ENCODE results near the gene NLRP10. TPM values are rescaled to one million over a fixed set of nuclear protein-coding genes. Genes with fewer than 3 reads are reported as not detected.

Gene NLRP10
- total RNA-seq, 1 experiment from 2014 or later = 0.96 TPM

GRCh38 chr11:7977232-7977917, 12.1 kb upstream of the NLRP10 start:
- ChIA-PET CTCF (interaction anchor here (0.7 to 2.7 kb wide), 3 partner anchors 10 to 96 kb away, joined by 5 to 11 read pairs (median 9); partner anchors contain the start of gene EIF3F), POLR2A (ENCODE audit: unreplicated experiment) (interaction anchor here (0.5 to 0.7 kb wide), 5 partner anchors 51 to 373 kb away, joined by 3 to 6 read pairs (median 5); no protein-coding TSS in a partner anchor)
- no peaks in the 10 kb centered on the region for H3K27me3 ChIP-seq (ENCODE audit: insufficient read depth, low read depth)
- H3K4me2 ChIP-seq = peak overlapping the region; percentile 72
- intact Hi-C loops (cut with micrococcal nuclease; ENCODE audit: unreplicated experiment) = loop anchor here (1.0 to 2.0 kb wide), 2 partner anchors 41 to 71 kb away; no protein-coding TSS in a partner anchor
- BruUV-seq (replicated peaks) = no TSS peak
- peaks cover 39% of the 10 kb centered on the region for H3K4me1 ChIP-seq (replicated peaks; ENCODE audit: insufficient read depth)
- TF ChIP-seq CTCF (conservative IDR thresholded peaks at IDR 0.05) = no peak
- TF ChIP-seq EZH2 (IDR thresholded peaks at IDR 0.05; ENCODE audit: low read depth) = no peak
- DNase-seq = peak; percentile 26 to 88
- H3K4me3 ChIP-seq = peak overlapping the region; percentile 35; the same call in 1 of the 2 replicates
- H4K20me1 ChIP-seq (ENCODE audit: insufficient read depth) = no peaks in the 10 kb centered on the region
- H3K79me2 ChIP-seq (ENCODE audit: low read depth) = no peaks in the 10 kb centered on the region
- peaks cover 19% of the 10 kb centered on the region for H3F3A ChIP-seq (ENCODE audit: insufficient read depth, low read depth)
- H3K9me3 ChIP-seq (ENCODE audit: insufficient read depth, low read depth) = no peaks in the 10 kb centered on the region
- no peaks in the 10 kb centered on the region for H3K36me3 ChIP-seq (ENCODE audit: low read depth)
- no peaks in the 10 kb centered on the region for H3K9me2 ChIP-seq (ENCODE audit: insufficient read depth)
- H2AFZ ChIP-seq = 0 out of 2 replicates have a peak overlapping the region, but pooled peaks have one; percentile 31
- H3K27ac ChIP-seq = peak overlapping the region; percentile 91

GRCh38 chr11:7974668-7975067, 9.4 kb upstream of the NLRP10 start:
- Histone ChIP-seq H3K9me3 (ENCODE audit: insufficient read depth, low read depth) (no peaks in the 10 kb centered on the region), H3K4me2 (no peak overlapping the region), H3F3A (ENCODE audit: insufficient read depth, low read depth) (peaks cover 19% of the 10 kb centered on the region), H3K27me3 (ENCODE audit: insufficient read depth, low read depth) (no peaks in the 10 kb centered on the region), H3K4me3 (no peak overlapping the region), H3K36me3 (ENCODE audit: low read depth) (no peaks in the 10 kb centered on the region), H2AFZ (no peak overlapping the region), H3K4me1 (replicated peaks; ENCODE audit: insufficient read depth) (peaks cover 39% of the 10 kb centered on the region), H3K27ac (no peak overlapping the region), H3K9me2 (ENCODE audit: insufficient read depth) (no peaks in the 10 kb centered on the region), H4K20me1 (ENCODE audit: insufficient read depth) (no peaks in the 10 kb centered on the region), H3K79me2 (ENCODE audit: low read depth) (no peaks in the 10 kb centered on the region)
- POLR2A ChIA-PET (ENCODE audit: unreplicated experiment) = interaction anchor here (0.6 to 0.9 kb wide), 4 partner anchors 45 to 71 kb away, joined by 3 to 6 read pairs (median 4); no protein-coding TSS in a partner anchor
- no TSS peak for BruUV-seq (replicated peaks)
- CTCF ChIA-PET = interaction anchor here (0.6 to 2.5 kb wide), 3 partner anchors 12 to 75 kb away, joined by 3 to 11 read pairs (median 7); partner anchors contain the start of gene EIF3F
- peak in 1 of 2 experiments; percentile 34 for DNase-seq
- TF ChIP-seq CTCF (conservative IDR thresholded peaks at IDR 0.05) (no peak), EZH2 (IDR thresholded peaks at IDR 0.05; ENCODE audit: low read depth) (no peak)
- intact Hi-C loops (cut with micrococcal nuclease; ENCODE audit: unreplicated experiment) = no loop called here

GRCh38 chr11:7973011-7973410, 7.8 kb upstream of the NLRP10 start:
- Histone ChIP-seq H3K36me3 (ENCODE audit: low read depth) (no peaks in the 10 kb centered on the region), H3F3A (ENCODE audit: insufficient read depth, low read depth) (peaks cover 18% of the 10 kb centered on the region), H2AFZ (no peak overlapping the region), H3K9me2 (ENCODE audit: insufficient read depth) (no peaks in the 10 kb centered on the region), H3K4me1 (replicated peaks; ENCODE audit: insufficient read depth) (peaks cover 33% of the 10 kb centered on the region), H4K20me1 (ENCODE audit: insufficient read depth) (no peaks in the 10 kb centered on the region), H3K79me2 (ENCODE audit: low read depth) (no peaks in the 10 kb centered on the region), H3K4me2 (no peak overlapping the region), H3K4me3 (no peak overlapping the region), H3K27me3 (ENCODE audit: insufficient read depth, low read depth) (no peaks in the 10 kb centered on the region), H3K27ac (no peak overlapping the region), H3K9me3 (ENCODE audit: insufficient read depth, low read depth) (no peaks in the 10 kb centered on the region)
- no TSS peak for BruUV-seq (replicated peaks)
- intact Hi-C loops (cut with micrococcal nuclease; ENCODE audit: unreplicated experiment) = no loop called here
- POLR2A ChIA-PET (ENCODE audit: unreplicated experiment) = interaction anchor here (0.6 kb wide), 1 partner anchor 1411 kb away, joined by 6 read pairs; no protein-coding TSS in a partner anchor
- no peak for TF ChIP-seq EZH2 (IDR thresholded peaks at IDR 0.05; ENCODE audit: low read depth)
- TF ChIP-seq CTCF (conservative IDR thresholded peaks at IDR 0.05) = no peak
- CTCF ChIA-PET = no interaction called here
- no peak for DNase-seq

Measured in PC-9 (cell line).